GM21529 (cell line): ENCODE data around the gene MRAS.
"Not testable (repeated sequence)": the region's sequence is repeated elsewhere in the genome, so short reads cannot be mapped to it uniquely, and the experiment has no call there.

ENCODE experiments used
- ATAC-seq: cut with Tn5 transposase; IDR thresholded peaks from one replicate; pipeline ENCODE4 v1.9.1; 2021; ENCODE audit not compliant: unreplicated experiment

Gene MRAS

GRCh38 chr3:138442433-138442832 is 94.1 kb downstream of the MRAS start:
- no peak for ATAC-seq

GRCh38 chr3:138443091-138443490 is 94.7 kb downstream of the MRAS start:
- ATAC-seq, result no peak

GRCh38 chr3:138443521-138444503 is 95.4 kb downstream of the MRAS start:
- no peak for ATAC-seq

- ATAC-seq, result no peak
Observed at GRCh38 chr3:138445236-138445635, 96.9 kb downstream of the MRAS start.

- ATAC-seq, result no peak
Observed at GRCh38 chr3:138445654-138446053, 97.3 kb downstream of the MRAS start.

GRCh38 chr3:138448631-138449030 is 100.3 kb downstream of the MRAS start:
- no peak for ATAC-seq

GRCh38 chr3:138449490-138449889 is 101.1 kb downstream of the MRAS start:
- ATAC-seq, result no peak

- no peak for ATAC-seq
Observed at GRCh38 chr3:138450181-138450580, 101.8 kb downstream of the MRAS start.

GRCh38 chr3:138450704-138451424 is 102.5 kb downstream of the MRAS start:
- no peak for ATAC-seq

- no peak for ATAC-seq
Observed at GRCh38 chr3:138451595-138452162, 103.3 kb downstream of the MRAS start.

- ATAC-seq, result no peak
Observed at GRCh38 chr3:138452436-138452835, 104.1 kb downstream of the MRAS start.

GRCh38 chr3:138453940-138454339 is 105.6 kb downstream of the MRAS start:
- not testable (repeated sequence) for ATAC-seq
